Immature natural killer cell (primary cell): Measurements from ENCODE around the gene OR14K1. TPM values are rescaled to one million over a fixed set of nuclear protein-coding genes. Genes with fewer than 3 reads are reported as not detected.
"Not testable (repeated sequence)": the region's sequence is repeated elsewhere in the genome, so short reads cannot be mapped to it uniquely, and the experiment has no call there.

Source experiments
- DNase-seq, 3 donors: peaks; one replicate each; pipeline ENCODE4 v3.0.0; 2022; ENCODE audit warnings: mixed read lengths in 1 of 3
- H3K27ac Mint-ChIP-seq, 6 donors: one replicate each; pipeline ENCODE4 v1.8.0; 2020; ENCODE audit warnings: mixed read lengths in 6 of 6, mild to moderate bottlenecking in 5 of 6, inconsistent platforms in 4 of 6, moderate library complexity in 3 of 6
- H3K27me3 Mint-ChIP-seq, 3 donors: one replicate each; pipeline ENCODE4 v1.8.0; 2020 to 2021; ENCODE audit warnings: low read depth in 3 of 3, mild to moderate bottlenecking in 3 of 3, mixed read lengths in 3 of 3, moderate library complexity in 3 of 3, inconsistent platforms in 1 of 3
- H3K36me3 Mint-ChIP-seq, 3 donors: one replicate each; pipeline ENCODE4 v1.8.0; 2020; ENCODE audit warnings: mixed read lengths in 3 of 3, inconsistent platforms in 2 of 3, mild to moderate bottlenecking in 2 of 3
- H3K4me1 Mint-ChIP-seq, 2 donors: one replicate each; pipeline ENCODE4 v1.8.0; 2020; ENCODE audit warnings: inconsistent platforms in 2 of 2, mild to moderate bottlenecking in 2 of 2, mixed read lengths in 2 of 2, moderate library complexity in 1 of 2
- H3K4me3 Mint-ChIP-seq, 5 donors: one replicate each; pipeline ENCODE4 v1.8.0; 2020; ENCODE audit warnings: mild to moderate bottlenecking in 5 of 5, mixed read lengths in 5 of 5, inconsistent platforms in 3 of 5, moderate library complexity in 3 of 5
- H3K9me3 Mint-ChIP-seq, 6 donors: one replicate each; pipeline ENCODE4 v1.8.0; 2020; ENCODE audit warnings: mild to moderate bottlenecking in 6 of 6, mixed read lengths in 6 of 6, inconsistent platforms in 4 of 6, moderate library complexity in 3 of 6
- polyA plus RNA-seq, 3 donors: library from polyadenylated mRNA; unstranded; fragments of 300-500 nt; fragmentation: Illumina TruSeq; gene quantifications; one replicate each; pipeline ENCODE4 v1.2.3, GENCODE V29; 2021

Gene OR14K1
- not detected for polyA plus RNA-seq

- no peak within 1 kb of the TSS for H3K4me3 Mint-ChIP-seq
- H3K36me3 Mint-ChIP-seq, result no peaks in the 10 kb centered on the region
- peaks cover 2 to 14% (median 6%) of the 10 kb centered on the region in 6 donors for H3K9me3 Mint-ChIP-seq
- no peak within 1 kb of the TSS for H3K27ac Mint-ChIP-seq
- no peak for DNase-seq
- H3K27me3 Mint-ChIP-seq, result no peaks in the 10 kb centered on the region
- no peaks in the 10 kb centered on the region for H3K4me1 Mint-ChIP-seq
Measured at GRCh38 chr1:247738315-247738714, at the start of gene OR14K1. Gene OR14K1 (plus strand): TSS chr1:247738615. CDS start chr1:247738615, 0 bp downstream.

- Mint-ChIP-seq H3K27ac (no peak overlapping the region), H3K36me3 (peaks cover 0 to under 1% (median 0%) of the 10 kb centered on the region in 3 donors), H3K9me3 (peaks cover 0 to 9% (median 3%) of the 10 kb centered on the region in 6 donors), H3K4me1 (peaks cover 0 to 4% of the 10 kb centered on the region in 2 donors), H3K4me3 (no peak overlapping the region), H3K27me3 (peaks cover 0 to 2% (median 1%) of the 10 kb centered on the region in 3 donors)
- no peak for DNase-seq
Measured at GRCh38 chr1:247701338-247701737, 37.1 kb upstream of the OR14K1 start.

- not testable (repeated sequence) for H3K4me1 Mint-ChIP-seq, DNase-seq, H3K27me3 Mint-ChIP-seq, H3K27ac Mint-ChIP-seq, H3K36me3 Mint-ChIP-seq, H3K4me3 Mint-ChIP-seq
- H3K9me3 Mint-ChIP-seq, result peaks cover 0 to 11% (median 0%) of the 10 kb centered on the region in 6 donors
Measured at GRCh38 chr1:247710681-247711080, 27.7 kb upstream of the OR14K1 start.

GRCh38 chr1:247713753-247714152, 24.7 kb upstream of the OR14K1 start:
- Mint-ChIP-seq H3K9me3 (peaks cover 0 to 8% (median 0%) of the 10 kb centered on the region in 6 donors), H3K36me3 (no peaks in the 10 kb centered on the region), H3K4me3 (no peak overlapping the region), H3K27me3 (peaks cover 0 to 4% (median 0%) of the 10 kb centered on the region in 3 donors), H3K27ac (no peak overlapping the region), H3K4me1 (no peaks in the 10 kb centered on the region)
- DNase-seq, result no peak

- Mint-ChIP-seq H3K4me1 (no peaks in the 10 kb centered on the region), H3K36me3 (no peaks in the 10 kb centered on the region), H3K4me3 (no peak within 1 kb of the TSS), H3K9me3 (peaks cover 0 to 15% (median 2%) of the 10 kb centered on the region in 6 donors), H3K27me3 (peaks cover 0 to 2% (median 0%) of the 10 kb centered on the region in 3 donors), H3K27ac (no peak within 1 kb of the TSS)
- DNase-seq, result no peak
Measured at GRCh38 chr1:247716546-247716945, 21.9 kb upstream of the OR14K1 start, which contains the start of gene OR6F1. Gene OR6F1 (minus strand): TSS chr1:247716646. CDS start chr1:247712755, 3,891 bp downstream.

- Mint-ChIP-seq H3K27ac (no peak overlapping the region), H3K4me3 (no peak overlapping the region), H3K36me3 (no peaks in the 10 kb centered on the region), H3K9me3 (peaks cover 0 to 15% (median 8%) of the 10 kb centered on the region in 6 donors), H3K27me3 (peaks cover 0 to 2% (median 0%) of the 10 kb centered on the region in 3 donors), H3K4me1 (no peaks in the 10 kb centered on the region)
- no peak for DNase-seq
Measured at GRCh38 chr1:247721222-247721621, 17.2 kb upstream of the OR14K1 start.

- Mint-ChIP-seq H3K27ac (no peak overlapping the region), H3K9me3 (peaks cover 0 to 12% (median 4%) of the 10 kb centered on the region in 6 donors), H3K27me3 (no peaks in the 10 kb centered on the region), H3K4me1 (no peaks in the 10 kb centered on the region), H3K4me3 (no peak overlapping the region), H3K36me3 (no peaks in the 10 kb centered on the region)
- DNase-seq, result no peak
Measured at GRCh38 chr1:247740721-247741120, 2.3 kb downstream of the OR14K1 start.

GRCh38 chr1:247741756-247742155, 3.3 kb downstream of the OR14K1 start:
- H3K4me3 Mint-ChIP-seq, result no peak overlapping the region
- no peak overlapping the region for H3K27ac Mint-ChIP-seq
- H3K36me3 Mint-ChIP-seq, result no peaks in the 10 kb centered on the region
- H3K27me3 Mint-ChIP-seq, result no peaks in the 10 kb centered on the region
- peaks cover 0 to 10% (median 4%) of the 10 kb centered on the region in 6 donors for H3K9me3 Mint-ChIP-seq
- no peak for DNase-seq
- no peaks in the 10 kb centered on the region for H3K4me1 Mint-ChIP-seq

- not testable (repeated sequence) for H3K27me3 Mint-ChIP-seq, H3K36me3 Mint-ChIP-seq, H3K4me1 Mint-ChIP-seq, H3K27ac Mint-ChIP-seq, DNase-seq, H3K4me3 Mint-ChIP-seq
- H3K9me3 Mint-ChIP-seq, result peaks cover 0 to 10% (median 4%) of the 10 kb centered on the region in 6 donors
Measured at GRCh38 chr1:247742215-247742760, 3.9 kb downstream of the OR14K1 start.

GRCh38 chr1:247746391-247746935, 8.0 kb downstream of the OR14K1 start:
- H3K4me3 Mint-ChIP-seq, result no peak overlapping the region
- no peak overlapping the region for H3K27ac Mint-ChIP-seq
- no peaks in the 10 kb centered on the region for H3K4me1 Mint-ChIP-seq
- peaks cover 0 to 24% (median 4%) of the 10 kb centered on the region in 6 donors for H3K9me3 Mint-ChIP-seq
- no peaks in the 10 kb centered on the region for H3K36me3 Mint-ChIP-seq
- peaks cover 0 to 2% (median 0%) of the 10 kb centered on the region in 3 donors for H3K27me3 Mint-ChIP-seq
- DNase-seq, result no peak

GRCh38 chr1:247747616-247748015, 9.2 kb downstream of the OR14K1 start:
- Mint-ChIP-seq H3K4me3 (no peak overlapping the region), H3K36me3 (no peaks in the 10 kb centered on the region), H3K9me3 (peaks cover 0 to 24% (median 4%) of the 10 kb centered on the region in 6 donors), H3K27me3 (peaks cover 0 to 2% (median 0%) of the 10 kb centered on the region in 3 donors), H3K4me1 (no peaks in the 10 kb centered on the region), H3K27ac (no peak overlapping the region)
- no peak for DNase-seq

- Mint-ChIP-seq H3K36me3 (no peaks in the 10 kb centered on the region), H3K27ac (no peak within 1 kb of the TSS), H3K4me3 (no peak within 1 kb of the TSS), H3K4me1 (no peaks in the 10 kb centered on the region), H3K27me3 (peaks cover 0 to 2% (median 0%) of the 10 kb centered on the region in 3 donors), H3K9me3 (peaks cover 0 to 24% (median 4%) of the 10 kb centered on the region in 6 donors)
- DNase-seq, result no peak
Measured at GRCh38 chr1:247748041-247748440, 9.6 kb downstream of the OR14K1 start, which contains the start of gene OR14A2. Gene OR14A2 (minus strand): TSS chr1:247748141.

- Mint-ChIP-seq H3K27me3 (peaks cover 0 to 2% (median 0%) of the 10 kb centered on the region in 3 donors), H3K4me3 (no peak overlapping the region), H3K9me3 (peaks cover 0 to 20% (median 4%) of the 10 kb centered on the region in 6 donors), H3K27ac (no peak overlapping the region), H3K4me1 (no peaks in the 10 kb centered on the region), H3K36me3 (no peaks in the 10 kb centered on the region)
- DNase-seq, result no peak
Measured at GRCh38 chr1:247749870-247750269, 11.5 kb downstream of the OR14K1 start.

GRCh38 chr1:247754311-247754710, 15.9 kb downstream of the OR14K1 start:
- H3K27ac Mint-ChIP-seq, H3K4me3 Mint-ChIP-seq, H3K4me1 Mint-ChIP-seq, H3K27me3 Mint-ChIP-seq, H3K36me3 Mint-ChIP-seq, DNase-seq: not testable (repeated sequence)
- H3K9me3 Mint-ChIP-seq, result peaks cover 0 to 17% (median 6%) of the 10 kb centered on the region in 6 donors
